GM12878 (cell line): ENCODE data around the gene LMTK2. TPM values are rescaled to one million over a fixed set of nuclear protein-coding genes. Genes with fewer than 3 reads are reported as not detected.

Source experiments
- ATAC-seq: fragments of 200-7000 bp; cut with Tn5 transposase; 3 replicates; pipeline ENCODE4 v1.9.1; 2020; ENCODE audit warnings: mild to moderate bottlenecking, moderate library complexity
- BruUV-seq: library from RNA; stranded (reverse); fragments of 400-500 nt; replicated peaks from 2 replicates; lab custom pipeline; 2021; lab: Mats Ljungman, UMichigan
- CTCF ChIA-PET: fragments of 300-600 bp; sonication (Branson Sonifier 250); formaldehyde crosslinking; extraction: SDS; loops from one replicate; lab custom pipeline; 2021; ENCODE audit warnings: inconsistent platforms; lab: Yijun Ruan, JAX
- POLR2A ChIA-PET: fragments of 350-600 bp; formaldehyde crosslinking; extraction: SDS; loops from one replicate; lab custom pipeline; 2021; ENCODE audit warnings: inconsistent platforms; lab: Charles Lee
- RAD21 ChIA-PET: fragments of 300-600 bp; sonication (Branson Sonifier 250); formaldehyde crosslinking; loops from one replicate; lab custom pipeline; 2023; ENCODE audit warnings: antibody characterized with exemption; ENCODE audit not compliant: unreplicated experiment; lab: Charles Lee
- SMC1A ChIA-PET: fragments of 300-600 bp; sonication (Branson Sonifier 250); formaldehyde crosslinking; loops from one replicate; lab custom pipeline; 2023; ENCODE audit not compliant: unreplicated experiment, uncharacterized antibody; lab: Charles Lee
- DNase-seq: peaks from one replicate; pipeline ENCODE4 v3.0.0-alpha.2; 2011; ENCODE audit warnings: low read depth, low spot score
- FAIRE-seq: peaks from 3 replicates; lab custom pipeline; 2011; peaks lifted over from hg19 to GRCh38; lab: Jason Lieb, UNC
- H2AFZ ChIP-seq: 2 replicates; pipeline ENCODE4 v1.6.0; 2011; ENCODE audit warnings: low read depth, low read length, control low read depth; ENCODE audit not compliant: control insufficient read depth
- H3K27ac ChIP-seq: 2 replicates; pipeline ENCODE4 v1.5.1; 2011; ENCODE audit warnings: control low read depth; ENCODE audit not compliant: control insufficient read depth, insufficient read depth
- H3K27me3 ChIP-seq, 2 experiments: replicated peaks in 1 of 2; 2 replicates each; pipeline versions ENCODE4 v1.6.0 to v1.6.1; 2011; ENCODE audit warnings: low read length in 1 of 2; ENCODE audit not compliant: control insufficient read depth in 2 of 2, insufficient read depth in 2 of 2
- H3K36me3 ChIP-seq, 2 experiments: 2 replicates each; pipeline ENCODE4 v1.5.1; 2011; ENCODE audit warnings: low read length in 1 of 2; ENCODE audit not compliant: control insufficient read depth in 2 of 2, insufficient read depth in 2 of 2
- H3K4me1 ChIP-seq: 2 replicates; pipeline ENCODE4 v1.6.1; 2011; ENCODE audit warnings: mild to moderate bottlenecking, low read length, moderate library complexity, mixed read lengths; ENCODE audit not compliant: control insufficient read depth, insufficient read depth
- H3K4me2 ChIP-seq: 2 replicates; pipeline ENCODE4 v1.6.0; 2011; ENCODE audit warnings: control low read depth; ENCODE audit not compliant: control insufficient read depth, insufficient read depth
- H3K4me3 ChIP-seq: fragments of 200-600 bp; sonication (generic); 2 replicates; pipeline ENCODE4 v1.5.1; 2016
- H3K79me2 ChIP-seq: 2 replicates; pipeline ENCODE4 v1.6.0; 2011; ENCODE audit warnings: low read length; ENCODE audit not compliant: control insufficient read depth, insufficient read depth
- H3K9ac ChIP-seq: 2 replicates; pipeline ENCODE4 v1.8.0; 2011; ENCODE audit warnings: low read length, control low read depth, mixed read lengths; ENCODE audit not compliant: control insufficient read depth, insufficient read depth
- H3K9me3 ChIP-seq: replicated peaks from 3 replicates; pipeline ENCODE4 v1.5.1; 2011; ENCODE audit warnings: mild to moderate bottlenecking, low read length; ENCODE audit not compliant: control insufficient read depth, insufficient read depth
- H4K20me1 ChIP-seq: 2 replicates; pipeline ENCODE4 v1.6.0; 2011; ENCODE audit not compliant: control insufficient read depth, insufficient read depth
- CBFB ChIP-seq: IDR thresholded peaks from 2 replicates; pipeline ENCODE4 v1.6.1; 2016; ENCODE audit warnings: antibody characterized with exemption, low read depth
- ETV6 ChIP-seq, 2 experiments: fragments of 450-650 bp in 1 of 2; IDR thresholded peaks in 1 of 2; conservative IDR thresholded peaks in 1 of 2; 2 replicates each; pipeline ENCODE4 v1.6.1; 2014; ENCODE audit warnings: antibody characterized with exemption in 1 of 2, borderline replicate concordance in 1 of 2, low read depth in 1 of 2, mild to moderate bottlenecking in 1 of 2, moderate library complexity in 1 of 2
- FOXM1 ChIP-seq: IDR thresholded peaks from 2 replicates; pipeline ENCODE4 v1.6.1; 2012; ENCODE audit warnings: low read depth, mild to moderate bottlenecking, inconsistent platforms, low read length, moderate library complexity
- HCFC1 ChIP-seq: fragments of 150-350 bp; IDR thresholded peaks from 2 replicates; pipeline ENCODE4 v1.6.1; 2014; ENCODE audit warnings: low read length
- HDGF ChIP-seq: fragments of 450-650 bp; IDR thresholded peaks from 2 replicates; pipeline ENCODE4 v1.6.1; 2016; ENCODE audit warnings: antibody characterized with exemption
- JUNB ChIP-seq: IDR thresholded peaks from 2 replicates; pipeline ENCODE4 v1.6.1; 2016; ENCODE audit warnings: antibody characterized with exemption, mild to moderate bottlenecking
- NFXL1 ChIP-seq: fragments of 450-650 bp; IDR thresholded peaks from 2 replicates; pipeline ENCODE4 v1.6.1; 2017; ENCODE audit warnings: antibody characterized with exemption, mild to moderate bottlenecking, borderline replicate concordance
- NFYB ChIP-seq: IDR thresholded peaks from 2 replicates; pipeline ENCODE4 v1.6.1; 2011; ENCODE audit warnings: low read depth, mild to moderate bottlenecking, low read length, improper control_type of control experiment, moderate library complexity; ENCODE audit not compliant: insufficient read depth
- ZBTB40 ChIP-seq: fragments of 450-650 bp; IDR thresholded peaks from 2 replicates; pipeline ENCODE4 v1.6.1; 2016; ENCODE audit warnings: mild to moderate bottlenecking, moderate library complexity, borderline replicate concordance
- WGBS: methylation state at CpG from one replicate; pipeline ENCODE4 v1.1.6; 2016; ENCODE audit warnings: low lambda C conversion rate; ENCODE audit not compliant: insufficient replicate concordance, insufficient coverage; ENCODE audit errors: missing lambda C conversion rate; 5-methylcytosine and 5-hydroxymethylcytosine counted together
- in situ Hi-C: fragments of 300-500 bp; cut with MboI; formaldehyde crosslinking; loops from 9 replicates; pipeline ENCODE4 v1.14.3; 2018; ENCODE audit warnings: mixed read lengths
- intact Hi-C: fragments of 100-400 bp; cut with micrococcal nuclease; formaldehyde crosslinking; loops from one replicate; pipeline ENCODE4 v1.14.2; 2022; ENCODE audit not compliant: unreplicated experiment
- polyA plus RNA-seq, 11 experiments: library from polyadenylated mRNA; depleted of rRNA in 4 of 11; unstranded in 6 of 11; stranded (reverse) in 5 of 11; fragments of >200 nt; fragmentation: Nextera tagmentation in 4 of 11; fragmentation: Illumina TruSeq in 1 of 11; extraction: Ambion mirVana in 4 of 11; extraction: Trizol in 1 of 11; gene quantifications; 1 replicate in 1 of 11; 2 replicates in 10 of 11; pipeline versions ENCODE4 v1.2.1 to v1.2.3, GENCODE V29; 2011 to 2016; ENCODE audit warnings: inconsistent platforms in 2 of 11, missing spikeins in 2 of 11, low read depth in 1 of 11
- total RNA-seq, 4 experiments: library from RNA; depleted of rRNA in 3 of 4; stranded (reverse); fragments of >200 nt in 3 of 4; fragmentation: Illumina TruSeq in 1 of 4; extraction: Trizol in 1 of 4; gene quantifications; 2 replicates each; pipeline versions ENCODE4 v1.2.1 to v1.2.3, GENCODE V29; 2013 to 2021

LMTK2 gene
- total and polyA plus RNA-seq, 10 of the 15 experiments (the other 5 are each of a cell fraction or from before 2014, with no cell fraction given): 0.68 to 8.7 (median 4.6) TPM

GRCh38 chr7:98222533-98223195 is 116.0 kb downstream of the LMTK2 start:
- H3K27me3 ChIP-seq: no peaks in the 10 kb centered on the region
- ChIA-PET RAD21 (no interaction called here), POLR2A (no interaction called here), SMC1A (no interaction called here), CTCF (no interaction called here)
- no peaks in the 10 kb centered on the region for H3K36me3 ChIP-seq
- DNase-seq: no peak
- H3K4me1 ChIP-seq: peaks cover 23% of the 10 kb centered on the region
- H3K4me3 ChIP-seq: no peak overlapping the region
- in situ Hi-C loops (no loop called here), intact Hi-C loops (no loop called here)
- H3K9ac ChIP-seq: no peak overlapping the region
- H3K9me3 ChIP-seq: no peaks in the 10 kb centered on the region
- no peak for TF ChIP-seq HDGF
- TF ChIP-seq NFYB: no peak
- TF ChIP-seq HCFC1: no peak
- TF ChIP-seq JUNB: no peak
- TF ChIP-seq FOXM1: no peak
- no peak for TF ChIP-seq NFXL1
- TF ChIP-seq CBFB: no peak
- TF ChIP-seq ZBTB40: no peak
- no peak for TF ChIP-seq ETV6 (conservative IDR thresholded peaks at IDR 0.05 in 1 of 2, IDR thresholded peaks at IDR 0.05 in 1 of 2; ENCODE audit: borderline replicate concordance in 1 of 2, low read depth in 1 of 2)
- no peak for FAIRE-seq
- H3K4me2 ChIP-seq: no peak overlapping the region
- H3K27ac ChIP-seq: no peak overlapping the region
- H4K20me1 ChIP-seq: no peaks in the 10 kb centered on the region
- BruUV-seq: no TSS peak
- ATAC-seq: no peak
- 96% methylated on average over 28 of the region's 30 CpGs for WGBS
- H3K79me2 ChIP-seq: no peaks in the 10 kb centered on the region
- H2AFZ ChIP-seq: no peak overlapping the region
